Liver (tissue), 9 donors: Measurements from ENCODE around the gene TMEM205. TPM values are rescaled to one million over a fixed set of nuclear protein-coding genes. Genes with fewer than 3 reads are reported as not detected.

Experiments used
- DNase-seq: peaks from one replicate; pipeline ENCODE4 v3.0.0-alpha.2; 2017; ENCODE audit warnings: low spot score
- H3K27ac ChIP-seq, 2 donors: one replicate each; pipeline ENCODE4 v1.7.0; 2013; ENCODE audit warnings: inconsistent platforms in 2 of 2, low read length in 2 of 2, control low read depth in 1 of 2, low read depth in 1 of 2, mild to moderate bottlenecking in 1 of 2
- H3K27me3 ChIP-seq, 4 donors: one replicate each; pipeline versions ENCODE4 v1.6.1 to v1.7.0; 2013; ENCODE audit warnings: low read length in 3 of 4, inconsistent platforms in 1 of 4, mild to moderate bottlenecking in 1 of 4, moderate library complexity in 1 of 4; ENCODE audit not compliant: control insufficient read depth in 4 of 4, insufficient read depth in 4 of 4
- H3K36me3 ChIP-seq, 4 donors: one replicate each; pipeline versions ENCODE4 v1.6.1 to v1.7.0; 2013; ENCODE audit warnings: low read length in 3 of 4, mild to moderate bottlenecking in 3 of 4, low read depth in 1 of 4, moderate library complexity in 1 of 4; ENCODE audit not compliant: control insufficient read depth in 4 of 4, insufficient read depth in 3 of 4
- H3K4me1 ChIP-seq, 4 donors: one replicate each; pipeline versions ENCODE4 v1.6.1 to v1.7.0; 2013; ENCODE audit warnings: low read length in 3 of 4, mild to moderate bottlenecking in 3 of 4, moderate library complexity in 1 of 4; ENCODE audit not compliant: control insufficient read depth in 4 of 4, insufficient read depth in 4 of 4
- H3K4me3 ChIP-seq, 3 donors: one replicate each; pipeline versions ENCODE4 v1.6.1 to v1.7.0; 2013; ENCODE audit warnings: low read length in 3 of 3, control low read depth in 1 of 3, low read depth in 1 of 3, mild to moderate bottlenecking in 1 of 3
- H3K9ac ChIP-seq, 2 donors: one replicate each; pipeline ENCODE4 v1.7.0; 2013; ENCODE audit warnings: low read length in 2 of 2, mild to moderate bottlenecking in 2 of 2, moderate library complexity in 2 of 2, control low read depth in 1 of 2, low read depth in 1 of 2
- H3K9me3 ChIP-seq, 4 donors: one replicate each; pipeline versions ENCODE4 v1.6.1 to v1.7.0; 2013; ENCODE audit warnings: low read length in 3 of 4; ENCODE audit not compliant: control insufficient read depth in 4 of 4
- ATF3 ChIP-seq: IDR thresholded peaks from 2 replicates; pipeline ENCODE4 v1.6.1; 2016; ENCODE audit warnings: antibody characterized with exemption
- CTCF ChIP-seq: fragments of 150-350 bp; IDR thresholded peaks from 2 replicates; pipeline ENCODE4 v1.5.1; 2017; ENCODE audit warnings: improper control_type of control experiment, low read depth, low read length; ENCODE audit not compliant: missing input control
- FOXA1 ChIP-seq: IDR thresholded peaks from 2 replicates; pipeline ENCODE4 v1.6.1; 2016; ENCODE audit warnings: antibody characterized with exemption
- FOXA2 ChIP-seq: IDR thresholded peaks from 2 replicates; pipeline ENCODE4 v1.6.1; 2016; ENCODE audit warnings: antibody characterized with exemption
- GABPA ChIP-seq, 2 donors: IDR thresholded peaks in 1 of 2; conservative IDR thresholded peaks in 1 of 2; 2 replicates each; pipeline ENCODE4 v1.6.1; 2016; ENCODE audit warnings: antibody characterized with exemption in 2 of 2, mild to moderate bottlenecking in 1 of 2, moderate library complexity in 1 of 2
- HNF4A ChIP-seq, 2 donors: conservative IDR thresholded peaks; 2 replicates each; pipeline ENCODE4 v1.6.1; 2016; ENCODE audit warnings: antibody characterized with exemption in 2 of 2, mild to moderate bottlenecking in 2 of 2
- HNF4G ChIP-seq: IDR thresholded peaks from 2 replicates; pipeline ENCODE4 v1.6.1; 2016; ENCODE audit warnings: antibody characterized with exemption
- MAX ChIP-seq: IDR thresholded peaks from 2 replicates; pipeline ENCODE4 v1.6.1; 2016; ENCODE audit warnings: antibody characterized with exemption
- NR2F2 ChIP-seq: IDR thresholded peaks from 2 replicates; pipeline ENCODE4 v1.6.1; 2016; ENCODE audit warnings: antibody characterized with exemption
- REST ChIP-seq: IDR thresholded peaks from 2 replicates; pipeline ENCODE4 v1.6.1; 2016; ENCODE audit warnings: antibody characterized with exemption, mild to moderate bottlenecking
- RXRA ChIP-seq, 2 donors: IDR thresholded peaks; 2 replicates each; pipeline ENCODE4 v1.6.1; 2017 to 2018; ENCODE audit warnings: antibody characterized with exemption in 2 of 2, mild to moderate bottlenecking in 1 of 2
- SP1 ChIP-seq: IDR thresholded peaks from 2 replicates; pipeline ENCODE4 v1.6.1; 2018; ENCODE audit warnings: antibody characterized with exemption, mild to moderate bottlenecking
- TAF1 ChIP-seq: conservative IDR thresholded peaks from 2 replicates; pipeline ENCODE4 v1.6.1; 2016; ENCODE audit warnings: antibody characterized with exemption, mild to moderate bottlenecking
- YY1 ChIP-seq: IDR thresholded peaks from 2 replicates; pipeline ENCODE4 v1.6.1; 2016; ENCODE audit warnings: antibody characterized with exemption, mild to moderate bottlenecking
- ZBTB33 ChIP-seq: IDR thresholded peaks from 2 replicates; pipeline ENCODE4 v1.6.1; 2016; ENCODE audit warnings: antibody characterized with exemption
- WGBS: extraction: QIAGEN DNeasy Blood & Tissue Kit; methylation state at CpG from one replicate; pipeline ENCODE4 v1.1.7; 2013; 5-methylcytosine and 5-hydroxymethylcytosine counted together
- polyA plus RNA-seq, 2 donors: library from polyadenylated mRNA; stranded (reverse) in 1 of 2; unstranded in 1 of 2; fragments of 200-250 nt in 1 of 2; fragments of >200 nt in 1 of 2; fragmentation: Nextera tagmentation in 1 of 2; extraction: Ambion mirVana in 1 of 2; gene quantifications; one replicate each; pipeline versions ENCODE4 v1.2.1 to v1.2.3, GENCODE V29; 2013 to 2015
- total RNA-seq, 2 donors: library from RNA; depleted of rRNA; stranded (reverse); fragments of >200 nt; gene quantifications; one replicate each; pipeline ENCODE4 v1.2.3, GENCODE V29; 2014
- donor health status: healthy.
- donor health status: healthy.
- donor health status: healthy.
- donor health status: healthy.
- donor health status: healthy.

TMEM205 gene
- total and polyA plus RNA-seq, 4 donors = 110 to 410 (median 272) TPM

GRCh38 chr19:11373885-11374432 lies 27.9 kb upstream of the TMEM205 start:
- no peak for TF ChIP-seq GABPA (IDR thresholded peaks at IDR 0.05 in 1 of 2, conservative IDR thresholded peaks at IDR 0.05 in 1 of 2)
- TF ChIP-seq RXRA (IDR thresholded peaks at IDR 0.05) = no peak
- Histone ChIP-seq H3K9me3 (no peaks in the 10 kb centered on the region), H3K4me1 (peaks cover 4 to 34% (median 19%) of the 10 kb centered on the region in 4 donors), H3K9ac (peak overlapping the region; percentile 86 to 90), H3K27me3 (no peaks in the 10 kb centered on the region), H3K36me3 (peaks cover 0 to 8% (median 2%) of the 10 kb centered on the region in 4 donors), H3K27ac (peak overlapping the region; percentile 97 to 98), H3K4me3 (peak overlapping the region; percentile 59 to 84 (median 79))
- no peak for DNase-seq
- WGBS = 46% methylated on average over 11 of the region's 11 CpGs

GRCh38 chr19:11373166-11373884 lies 27.3 kb upstream of the TMEM205 start:
- Histone ChIP-seq H3K4me3 (no peak overlapping the region), H3K9me3 (no peaks in the 10 kb centered on the region), H3K9ac (no peak overlapping the region), H3K27ac (no peak overlapping the region), H3K36me3 (peaks cover 0 to 11% (median 4%) of the 10 kb centered on the region in 4 donors), H3K27me3 (no peaks in the 10 kb centered on the region), H3K4me1 (peaks cover 4 to 32% (median 18%) of the 10 kb centered on the region in 4 donors)
- WGBS = 67% methylated on average over 10 of the region's 10 CpGs
- TF ChIP-seq NR2F2 (no peak), HNF4A (conservative IDR thresholded peaks at IDR 0.05) (no peak), YY1 (no peak), FOXA1 (no peak), ZBTB33 (no peak)
- peak; percentile 43 for DNase-seq

GRCh38 chr19:11370744-11371143 lies 24.7 kb upstream of the TMEM205 start:
- Histone ChIP-seq H3K4me3 (no peak overlapping the region), H3K9ac (no peak overlapping the region), H3K27me3 (no peaks in the 10 kb centered on the region), H3K4me1 (peaks cover 0 to 18% (median 13%) of the 10 kb centered on the region in 4 donors), H3K36me3 (peaks cover 0 to 20% (median 6%) of the 10 kb centered on the region in 4 donors), H3K27ac (no peak overlapping the region), H3K9me3 (no peaks in the 10 kb centered on the region)
- 96% methylated on average over 2 of the region's 2 CpGs for WGBS
- TF ChIP-seq HNF4G (no peak), FOXA1 (no peak), HNF4A (conservative IDR thresholded peaks at IDR 0.05) (no peak), TAF1 (no peak)
- DNase-seq = no peak

- no peaks in the 10 kb centered on the region for H3K9me3 ChIP-seq
- no peak overlapping the region for H3K9ac ChIP-seq
- H3K4me3 ChIP-seq = no peak overlapping the region
- H3K4me1 ChIP-seq = peaks cover 3 to 6% (median 5%) of the 10 kb centered on the region in 4 donors
- no peaks in the 10 kb centered on the region for H3K27me3 ChIP-seq
- no peak for DNase-seq
- H3K36me3 ChIP-seq = peaks cover 3 to 30% (median 9%) of the 10 kb centered on the region in 4 donors
- H3K27ac ChIP-seq = no peak overlapping the region
- WGBS = 75% methylated on average over 2 of the region's 2 CpGs
- no peak for TF ChIP-seq SP1
- no peak for TF ChIP-seq TAF1
- TF ChIP-seq HNF4G = no peak
- TF ChIP-seq MAX = no peak
- no peak for TF ChIP-seq ATF3
- TF ChIP-seq YY1 = no peak
- TF ChIP-seq CTCF = no peak
- no peak for TF ChIP-seq REST
- TF ChIP-seq FOXA2 = no peak
Observed at GRCh38 chr19:11367528-11367927, 21.5 kb upstream of the TMEM205 start.
